GM10266 (cell line): Measurements from ENCODE around the gene NLGN2.

Experiments
- DNase-seq: peaks from one replicate; pipeline ENCODE4 v3.0.0; 2012; ENCODE audit errors: extremely low spot score
- TF ChIP-seq, protein P1 (sequence below): IDR thresholded peaks from 2 replicates; pipeline ENCODE4 v1.5.1; 2012; ENCODE audit warnings: mild to moderate bottlenecking, low read depth; ENCODE audit not compliant: control insufficient read depth, insufficient read depth; ENCODE audit errors: missing control alignments

Gene NLGN2

DNA sequence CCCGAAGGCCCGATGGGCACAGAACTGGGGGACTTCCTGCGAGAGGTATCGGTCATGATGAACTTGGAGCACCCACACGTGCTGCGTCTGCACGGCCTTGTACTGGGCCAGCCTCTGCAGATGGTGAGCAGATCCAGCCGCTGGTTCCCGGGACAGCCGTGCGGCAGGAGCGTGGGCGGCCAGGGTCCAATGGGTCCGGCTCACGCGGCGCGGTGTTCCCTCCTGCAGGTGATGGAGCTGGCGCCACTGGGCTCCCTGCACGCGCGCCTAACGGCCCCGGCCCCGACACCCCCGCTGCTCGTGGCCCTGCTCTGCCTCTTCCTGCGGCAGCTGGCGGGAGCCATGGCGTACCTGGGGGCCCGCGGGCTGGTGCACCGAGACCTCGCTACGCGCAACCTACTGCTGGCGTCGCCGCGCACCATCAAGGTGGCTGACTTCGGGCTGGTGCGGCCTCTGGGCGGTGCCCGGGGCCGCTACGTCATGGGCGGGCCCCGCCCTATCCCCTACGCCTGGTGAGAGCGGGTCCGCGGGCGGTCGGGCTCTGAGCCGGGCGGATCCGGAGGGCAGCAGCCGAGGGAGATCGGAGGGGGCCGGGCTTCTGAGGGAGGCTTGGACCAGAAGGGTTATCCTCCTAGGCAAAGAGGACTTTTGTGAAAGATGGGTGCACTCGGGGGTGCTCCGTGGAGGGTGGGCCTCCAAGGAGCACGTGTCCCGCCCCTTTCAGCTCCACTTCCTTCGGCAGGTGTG lies 23.7 kb upstream of the NLGN2 start:
- peak; percentile 91 for DNase-seq
- TF ChIP-seq, protein P1, sequence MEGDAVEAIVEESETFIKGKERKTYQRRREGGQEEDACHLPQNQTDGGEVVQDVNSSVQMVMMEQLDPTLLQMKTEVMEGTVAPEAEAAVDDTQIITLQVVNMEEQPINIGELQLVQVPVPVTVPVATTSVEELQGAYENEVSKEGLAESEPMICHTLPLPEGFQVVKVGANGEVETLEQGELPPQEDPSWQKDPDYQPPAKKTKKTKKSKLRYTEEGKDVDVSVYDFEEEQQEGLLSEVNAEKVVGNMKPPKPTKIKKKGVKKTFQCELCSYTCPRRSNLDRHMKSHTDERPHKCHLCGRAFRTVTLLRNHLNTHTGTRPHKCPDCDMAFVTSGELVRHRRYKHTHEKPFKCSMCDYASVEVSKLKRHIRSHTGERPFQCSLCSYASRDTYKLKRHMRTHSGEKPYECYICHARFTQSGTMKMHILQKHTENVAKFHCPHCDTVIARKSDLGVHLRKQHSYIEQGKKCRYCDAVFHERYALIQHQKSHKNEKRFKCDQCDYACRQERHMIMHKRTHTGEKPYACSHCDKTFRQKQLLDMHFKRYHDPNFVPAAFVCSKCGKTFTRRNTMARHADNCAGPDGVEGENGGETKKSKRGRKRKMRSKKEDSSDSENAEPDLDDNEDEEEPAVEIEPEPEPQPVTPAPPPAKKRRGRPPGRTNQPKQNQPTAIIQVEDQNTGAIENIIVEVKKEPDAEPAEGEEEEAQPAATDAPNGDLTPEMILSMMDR, result no peak

- TF ChIP-seq, protein P1, result no peak
- peak; percentile 27 for DNase-seq
These were observed 23.1 kb upstream of the NLGN2 start for GRCh38 chr17:7384489-7385081.

DNA sequence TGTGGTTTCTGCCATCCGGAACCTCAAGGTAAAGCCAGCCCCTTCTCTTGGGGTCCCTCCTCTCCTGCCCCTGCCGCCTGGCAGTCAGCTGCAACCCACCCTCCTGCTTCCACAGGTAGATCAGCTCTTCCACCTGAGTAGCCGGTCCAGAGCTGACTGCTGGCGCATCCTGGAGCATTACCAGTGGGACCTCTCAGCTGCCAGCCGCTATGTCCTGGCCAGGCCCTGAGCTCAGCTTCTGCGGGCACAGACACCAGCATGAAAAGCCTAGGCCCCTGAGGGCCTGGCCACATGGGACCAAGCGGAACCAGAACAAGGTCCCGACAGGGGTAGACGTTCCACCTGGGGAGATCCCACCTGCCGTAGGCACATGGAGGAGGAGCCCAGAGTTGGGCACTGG lies 18.8 kb upstream of the NLGN2 start:
- no peak for DNase-seq
- TF ChIP-seq, protein P1, result no peak

DNA sequence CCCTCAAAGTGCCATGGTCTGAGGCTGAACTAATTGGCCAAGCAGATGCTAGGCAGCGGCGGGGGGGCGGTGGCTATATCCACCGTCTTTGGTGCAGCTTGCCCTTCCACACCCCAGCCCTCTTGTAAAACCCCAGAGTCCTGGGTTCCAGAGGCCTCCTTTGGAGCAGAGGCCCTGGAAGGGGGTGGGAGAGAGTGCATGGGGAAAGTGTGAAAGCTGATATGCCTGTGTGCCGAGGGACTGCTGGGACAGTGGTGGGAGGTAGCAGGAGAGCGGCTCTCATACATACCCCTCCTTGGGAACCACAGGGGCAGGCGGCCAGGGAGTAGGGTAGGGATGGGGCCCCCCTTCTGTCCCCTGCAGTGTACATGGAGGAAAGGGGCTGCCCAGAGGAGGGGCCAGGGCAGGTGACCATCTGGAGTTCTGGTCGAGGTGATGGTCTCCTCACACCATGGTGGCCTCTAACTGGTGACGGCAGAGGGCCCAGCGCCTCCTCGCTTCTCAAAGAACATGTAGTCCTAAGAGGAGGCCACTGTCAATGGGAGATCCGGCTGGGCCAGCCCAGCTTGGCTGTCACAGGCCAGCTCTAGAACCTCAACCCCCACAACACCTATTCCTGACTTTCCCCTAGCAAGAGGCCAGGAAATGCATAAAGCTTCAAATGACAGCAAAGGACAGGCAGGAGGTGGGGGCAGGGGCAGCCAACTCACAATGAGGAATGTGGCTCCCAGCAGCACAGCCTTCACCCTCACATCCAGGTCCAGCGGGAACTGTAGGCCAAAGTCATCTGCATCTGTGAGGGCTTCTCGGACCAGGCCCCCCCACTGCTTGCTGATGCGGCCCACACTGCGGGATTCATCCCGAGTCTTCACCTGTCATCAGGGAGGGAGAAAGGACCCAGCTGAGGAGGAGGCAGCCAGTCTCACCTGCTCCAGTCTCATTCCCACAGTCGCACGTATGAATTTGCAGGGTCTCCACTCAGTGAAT lies 17.4 kb upstream of the NLGN2 start:
- TF ChIP-seq, protein P1, result no peak
- DNase-seq, result no peak

- TF ChIP-seq, protein P1, result no peak
These were observed 16.3 kb upstream of the NLGN2 start for GRCh38 chr17:7391307-7391706.

GRCh38 chr17:7392696-7393612 lies 14.7 kb upstream of the NLGN2 start:
- TF ChIP-seq, protein P1, result no peak
- no peak for DNase-seq

More at GRCh38 chr17:7391307-7391706, 16.3 kb upstream of the NLGN2 start:
- no peak for DNase-seq
